Measurements from ENCODE around the gene HSPA4.
"Not testable (repeated sequence)": the region's sequence is repeated elsewhere in the genome, so short reads cannot be mapped to it uniquely, and the experiment has no call there.

HSPA4 gene

GRCh38 chr5:133121611-133122150 lies 69.9 kb downstream of the HSPA4 start:
- in situ Hi-C loops (cut with MboI; ENCODE audit: low sequenced_read_pairs): no loop called here

DNA sequence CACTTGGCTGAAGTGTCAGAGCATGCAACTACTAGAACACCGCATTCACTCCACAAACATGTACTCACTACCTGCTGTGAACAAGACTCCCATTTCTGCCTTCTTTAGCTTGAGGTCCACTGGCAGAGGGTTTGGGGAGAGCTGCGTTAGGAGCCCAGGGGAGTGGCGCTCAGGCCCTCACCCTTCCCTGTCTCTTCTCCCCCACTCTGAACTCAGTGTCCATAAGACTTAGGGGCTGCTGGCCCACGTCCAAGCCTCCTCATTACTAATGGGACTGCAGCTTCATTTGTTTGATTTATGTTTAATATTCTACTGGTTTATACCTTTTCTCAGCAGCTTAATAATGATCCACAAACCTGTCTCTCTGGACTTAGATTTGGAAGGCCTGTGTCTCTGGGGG lies 70.9 kb downstream of the HSPA4 start:
- in situ Hi-C loops (cut with MboI; ENCODE audit: low sequenced_read_pairs): no loop called here

DNA sequence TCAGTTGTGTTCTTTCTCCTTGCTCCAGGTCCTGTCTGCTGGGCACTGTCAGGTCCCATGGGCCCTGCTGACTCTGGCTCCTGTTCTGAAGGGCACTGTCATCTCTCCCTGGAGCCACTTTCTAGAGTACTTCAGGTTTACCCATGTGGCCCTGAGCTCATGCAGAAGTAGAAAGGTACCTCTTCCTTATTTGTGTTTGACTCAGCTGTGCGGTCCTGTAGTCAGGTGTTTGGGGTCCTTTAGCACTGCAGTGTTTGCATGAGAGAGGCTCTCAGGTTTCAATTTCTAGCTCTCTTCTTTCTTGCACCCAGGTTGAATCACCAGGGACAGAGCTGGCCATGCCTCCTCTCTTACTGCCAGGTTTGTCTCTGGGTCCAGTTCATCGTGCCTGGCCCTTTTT lies 71.5 kb downstream of the HSPA4 start:
- in situ Hi-C loops (cut with MboI; ENCODE audit: low sequenced_read_pairs): no loop called here

DNA sequence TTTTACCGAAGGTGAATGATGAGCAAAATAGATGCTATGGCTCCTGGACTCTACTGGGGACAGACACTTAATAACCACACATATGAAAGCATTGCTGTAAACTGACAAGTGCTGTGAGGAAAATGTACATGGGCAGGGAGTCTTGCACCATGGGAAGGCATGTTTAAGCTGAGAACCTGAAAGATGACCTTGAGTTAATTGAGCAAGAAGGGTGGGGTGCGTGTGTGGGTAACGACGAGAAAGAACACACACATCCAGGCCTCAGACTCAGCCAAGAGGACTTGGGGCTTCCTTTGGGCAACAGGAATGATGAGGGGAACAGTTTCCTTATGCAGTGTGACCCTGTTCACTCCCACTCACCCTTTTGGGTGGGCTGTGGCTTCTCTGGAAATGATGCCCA lies 73.1 kb downstream of the HSPA4 start:
- in situ Hi-C loops (cut with MboI; ENCODE audit: low sequenced_read_pairs): no loop called here

- in situ Hi-C loops (cut with MboI; ENCODE audit: low sequenced_read_pairs): no loop called here
Observed at GRCh38 chr5:133128066-133128465, 76.3 kb downstream of the HSPA4 start.

GRCh38 chr5:133129289-133129688 lies 77.5 kb downstream of the HSPA4 start:
- in situ Hi-C loops (cut with MboI; ENCODE audit: low sequenced_read_pairs): no loop called here

GRCh38 chr5:133129950-133130349 lies 78.1 kb downstream of the HSPA4 start:
- in situ Hi-C loops (cut with MboI; ENCODE audit: low sequenced_read_pairs): no loop called here

DNA sequence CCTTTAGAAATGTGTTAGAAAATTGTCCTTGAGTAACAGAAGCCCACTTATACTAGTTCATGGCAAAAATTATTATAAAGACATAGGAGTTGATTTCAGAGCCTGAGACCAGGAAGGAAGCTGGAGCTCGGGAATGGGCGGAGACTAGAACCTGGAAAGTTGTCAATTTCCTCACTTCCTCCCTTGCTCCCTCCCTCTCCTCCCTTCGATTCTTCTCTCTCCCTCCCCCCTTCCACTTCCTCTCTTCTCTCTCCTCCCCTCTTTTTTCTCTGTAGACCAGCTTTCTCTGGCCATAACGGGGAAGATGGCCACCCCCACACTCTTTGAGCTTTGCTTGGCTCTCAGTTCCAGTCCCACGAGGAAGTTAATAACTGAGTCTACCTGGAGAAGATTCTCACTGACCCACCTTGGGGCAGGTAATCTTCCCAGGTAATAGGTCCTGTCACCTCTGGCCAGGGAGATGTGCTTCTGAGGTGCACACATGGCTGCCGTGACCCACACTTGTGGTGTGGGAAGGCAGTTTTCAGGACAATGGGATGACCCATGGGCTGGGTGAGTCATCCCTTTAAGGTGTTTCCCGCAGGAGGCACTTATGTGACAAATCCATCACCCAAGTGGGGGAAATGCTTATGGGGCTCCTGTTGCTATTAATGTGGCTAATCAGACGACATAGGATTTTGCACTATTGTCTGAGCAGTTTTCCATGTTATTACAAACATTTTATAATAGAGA lies 78.7 kb downstream of the HSPA4 start:
- in situ Hi-C loops (cut with MboI; ENCODE audit: low sequenced_read_pairs): no loop called here

GRCh38 chr5:133132717-133133116 lies 80.9 kb downstream of the HSPA4 start:
- in situ Hi-C loops (cut with MboI; ENCODE audit: low sequenced_read_pairs): no loop called here

GRCh38 chr5:133133241-133133640 lies 81.4 kb downstream of the HSPA4 start:
- in situ Hi-C loops (cut with MboI; ENCODE audit: low sequenced_read_pairs): not testable (repeated sequence)

- in situ Hi-C loops (cut with MboI; ENCODE audit: low sequenced_read_pairs): not testable (repeated sequence)
Observed at GRCh38 chr5:133136890-133137289, 85.1 kb downstream of the HSPA4 start.

DNA sequence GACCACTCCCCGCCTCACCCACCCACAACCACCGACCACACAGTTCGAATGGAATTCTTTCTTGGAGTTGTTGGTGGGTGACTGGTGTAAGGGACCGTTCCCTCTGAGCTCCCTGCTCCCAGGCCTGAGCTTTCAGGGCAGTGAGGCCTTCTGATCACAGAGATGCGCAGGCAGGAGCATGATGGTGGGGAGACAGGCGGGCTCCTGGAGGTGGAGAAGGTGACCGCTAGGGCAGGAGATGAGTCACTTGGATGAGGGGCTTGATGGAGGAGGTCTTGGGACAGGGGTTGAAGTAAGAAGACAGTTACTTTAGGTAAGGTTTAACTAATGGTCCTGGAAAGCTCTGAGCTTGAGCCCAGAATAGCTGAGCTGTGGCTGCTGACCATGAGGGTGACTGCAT lies 88.5 kb downstream of the HSPA4 start:
- in situ Hi-C loops (cut with MboI; ENCODE audit: low sequenced_read_pairs): no loop called here

- in situ Hi-C loops (cut with MboI; ENCODE audit: low sequenced_read_pairs): no loop called here
Observed at GRCh38 chr5:133141746-133142145, 89.9 kb downstream of the HSPA4 start.

DNA sequence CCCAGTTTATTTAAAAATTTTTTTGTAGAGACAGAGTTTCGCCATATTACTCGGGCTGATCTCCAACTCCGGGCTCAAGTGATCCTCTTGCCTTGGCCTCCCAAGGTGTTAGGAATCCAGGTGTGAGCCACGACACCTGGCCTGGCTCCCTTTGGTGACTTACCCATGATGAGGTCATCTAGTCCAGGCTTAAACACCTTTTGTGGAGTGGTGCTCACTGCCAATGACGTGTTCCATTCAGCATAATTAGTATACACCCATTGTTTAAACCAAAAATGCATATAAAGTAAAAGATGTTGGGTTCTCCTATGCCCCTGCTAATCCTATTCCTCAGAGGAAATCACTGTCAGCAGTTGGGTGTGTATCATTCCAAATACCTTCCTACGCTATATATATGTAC lies 91.0 kb downstream of the HSPA4 start:
- in situ Hi-C loops (cut with MboI; ENCODE audit: low sequenced_read_pairs): no loop called here

GRCh38 chr5:133144245-133144981 lies 92.6 kb downstream of the HSPA4 start:
- in situ Hi-C loops (cut with MboI; ENCODE audit: low sequenced_read_pairs): no loop called here

- in situ Hi-C loops (cut with MboI; ENCODE audit: low sequenced_read_pairs): no loop called here
Observed at GRCh38 chr5:133145436-133146170, 93.8 kb downstream of the HSPA4 start.

DNA sequence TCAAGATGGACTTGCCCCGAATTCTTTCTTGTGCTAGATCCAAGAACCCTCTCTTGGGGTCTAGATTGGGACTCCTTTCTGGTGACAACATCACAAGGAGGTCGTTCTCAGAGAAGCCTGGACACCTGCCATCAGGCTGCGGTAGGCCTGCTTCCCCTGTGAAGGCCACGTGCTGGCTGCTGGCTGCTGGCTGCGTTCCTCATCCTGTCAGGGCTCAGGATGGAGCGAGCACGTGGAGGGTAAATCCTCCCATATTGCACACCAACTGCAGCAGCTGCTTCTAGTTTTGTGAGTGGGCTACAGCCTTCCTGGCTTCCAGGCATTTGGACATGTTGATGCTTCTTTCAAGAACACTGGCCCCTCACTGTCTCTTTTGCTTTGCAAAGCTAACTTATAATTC lies 95.6 kb downstream of the HSPA4 start:
- in situ Hi-C loops (cut with MboI; ENCODE audit: low sequenced_read_pairs): no loop called here

- in situ Hi-C loops (cut with MboI; ENCODE audit: low sequenced_read_pairs): no loop called here
Observed at GRCh38 chr5:133147815-133148567, 96.2 kb downstream of the HSPA4 start.

GRCh38 chr5:133149345-133149744 lies 97.5 kb downstream of the HSPA4 start:
- in situ Hi-C loops (cut with MboI; ENCODE audit: low sequenced_read_pairs): no loop called here

GRCh38 chr5:133150909-133151544 lies 99.2 kb downstream of the HSPA4 start:
- in situ Hi-C loops (cut with MboI; ENCODE audit: low sequenced_read_pairs): no loop called here
